C1 segment of cervical spinal cord (tissue), 14 donors: ENCODE data around the gene HEMK1.

ENCODE experiments used
- DNase-seq, 14 donors: peaks; one replicate each; lab custom pipeline; 2025; lab: John Stamatoyannopoulos, UW

HEMK1 gene

GRCh38 chr3:50635066-50635465 lies 65.7 kb downstream of the HEMK1 start:
- no peak for DNase-seq

- DNase-seq = no peak
Observed at GRCh38 chr3:50637011-50637410, 67.7 kb downstream of the HEMK1 start.

- DNase-seq = no peak
Observed at GRCh38 chr3:50637945-50638344, 68.6 kb downstream of the HEMK1 start.

- DNase-seq = no peak
Observed at GRCh38 chr3:50639055-50639494, 69.8 kb downstream of the HEMK1 start.

GRCh38 chr3:50642382-50642781 lies 73.1 kb downstream of the HEMK1 start:
- no peak for DNase-seq

- no peak for DNase-seq
Observed at GRCh38 chr3:50644561-50644960, 75.2 kb downstream of the HEMK1 start.

- no peak for DNase-seq
Observed at GRCh38 chr3:50645378-50645777, 76.1 kb downstream of the HEMK1 start.
